RWPE2 (cell line): Measurements from ENCODE around the gene FAU.

Experiments
- ATAC-seq: fragments of 200-7000 bp; cut with Tn5 transposase; 3 replicates; pipeline ENCODE4 v1.9.1; 2021; ENCODE audit warnings: low read depth
- DNase-seq: peaks from one replicate; pipeline ENCODE4 v3.0.0-alpha.2; 2020; ENCODE audit warnings: low spot score
- H3K27ac ChIP-seq: fragments of 450-650 bp; 2 replicates; pipeline ENCODE4 v1.5.1; 2017; ENCODE audit warnings: mild to moderate bottlenecking; ENCODE audit not compliant: poor library complexity, severe bottlenecking
- H3K27me3 ChIP-seq: fragments of 250-450 bp; sonication (Bioruptor Pico); 2 replicates; pipeline ENCODE4 v1.5.1; 2021; ENCODE audit warnings: mild to moderate bottlenecking, moderate library complexity; ENCODE audit not compliant: insufficient read depth, poor library complexity, severe bottlenecking
- H3K36me3 ChIP-seq: fragments of 250-450 bp; sonication (Bioruptor Pico); 2 replicates; pipeline ENCODE4 v1.5.1; 2020; ENCODE audit warnings: low read depth, mild to moderate bottlenecking, moderate library complexity
- H3K4me1 ChIP-seq: fragments of 250-450 bp; sonication (Bioruptor Pico); 2 replicates; pipeline ENCODE4 v1.5.1; 2021; ENCODE audit warnings: mild to moderate bottlenecking, moderate library complexity; ENCODE audit not compliant: insufficient read depth, poor library complexity, severe bottlenecking
- H3K4me3 ChIP-seq: fragments of 250-450 bp; sonication (Bioruptor Pico); 2 replicates; pipeline ENCODE4 v1.5.1; 2021; ENCODE audit warnings: mild to moderate bottlenecking, moderate library complexity; ENCODE audit not compliant: severe bottlenecking
- H3K9me3 ChIP-seq: fragments of 250-450 bp; sonication (Bioruptor Pico); 2 replicates; pipeline ENCODE4 v1.5.1; 2021; ENCODE audit warnings: mild to moderate bottlenecking, moderate library complexity; ENCODE audit not compliant: severe bottlenecking
- TF ChIP-seq, protein P1 (sequence below): fragments of 450-650 bp; IDR thresholded peaks from one replicate; pipeline ENCODE4 v1.5.1; 2017; ENCODE audit warnings: mild to moderate bottlenecking, moderate library complexity; ENCODE audit not compliant: poor library complexity, severe bottlenecking

Gene FAU

DNA sequence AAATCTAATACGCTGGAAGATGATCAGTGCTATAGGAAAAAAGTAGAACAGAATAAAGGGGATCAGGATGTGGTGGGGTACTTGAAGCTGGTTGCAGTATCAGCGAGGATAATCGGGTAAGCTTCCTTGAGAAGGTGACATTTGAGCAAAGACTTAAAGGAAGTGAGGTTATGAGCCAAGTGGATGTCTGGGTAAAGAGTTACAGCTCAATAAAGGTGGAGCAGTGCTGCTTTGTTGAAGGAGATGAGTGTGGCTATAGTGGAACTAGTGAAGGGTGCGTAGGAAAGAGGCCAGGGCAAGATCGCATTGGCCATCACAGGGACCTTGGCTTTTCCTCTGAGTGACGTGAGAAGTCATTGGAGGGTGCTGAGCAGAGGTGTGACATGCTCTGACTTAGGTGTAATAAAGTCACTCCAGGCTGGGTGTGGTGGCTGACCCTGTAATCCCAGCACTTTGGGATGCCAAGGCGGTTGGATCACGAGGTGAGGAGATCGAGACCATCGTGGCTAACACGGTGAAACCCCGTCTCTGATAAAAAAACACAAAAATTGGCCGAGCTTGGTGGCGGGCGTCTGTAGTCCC, 14.7 kb upstream of the FAU start:
- Histone ChIP-seq H3K27ac (no peak overlapping the region), H3K4me3 (no peak overlapping the region), H3K27me3 (no peaks in the 10 kb centered on the region), H3K4me1 (peaks cover 6% of the 10 kb centered on the region), H3K9me3 (no peaks in the 10 kb centered on the region), H3K36me3 (peaks cover 15% of the 10 kb centered on the region)
- no peak for ATAC-seq
- TF ChIP-seq, protein P1, sequence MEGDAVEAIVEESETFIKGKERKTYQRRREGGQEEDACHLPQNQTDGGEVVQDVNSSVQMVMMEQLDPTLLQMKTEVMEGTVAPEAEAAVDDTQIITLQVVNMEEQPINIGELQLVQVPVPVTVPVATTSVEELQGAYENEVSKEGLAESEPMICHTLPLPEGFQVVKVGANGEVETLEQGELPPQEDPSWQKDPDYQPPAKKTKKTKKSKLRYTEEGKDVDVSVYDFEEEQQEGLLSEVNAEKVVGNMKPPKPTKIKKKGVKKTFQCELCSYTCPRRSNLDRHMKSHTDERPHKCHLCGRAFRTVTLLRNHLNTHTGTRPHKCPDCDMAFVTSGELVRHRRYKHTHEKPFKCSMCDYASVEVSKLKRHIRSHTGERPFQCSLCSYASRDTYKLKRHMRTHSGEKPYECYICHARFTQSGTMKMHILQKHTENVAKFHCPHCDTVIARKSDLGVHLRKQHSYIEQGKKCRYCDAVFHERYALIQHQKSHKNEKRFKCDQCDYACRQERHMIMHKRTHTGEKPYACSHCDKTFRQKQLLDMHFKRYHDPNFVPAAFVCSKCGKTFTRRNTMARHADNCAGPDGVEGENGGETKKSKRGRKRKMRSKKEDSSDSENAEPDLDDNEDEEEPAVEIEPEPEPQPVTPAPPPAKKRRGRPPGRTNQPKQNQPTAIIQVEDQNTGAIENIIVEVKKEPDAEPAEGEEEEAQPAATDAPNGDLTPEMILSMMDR, result no peak
- no peak for DNase-seq

DNA sequence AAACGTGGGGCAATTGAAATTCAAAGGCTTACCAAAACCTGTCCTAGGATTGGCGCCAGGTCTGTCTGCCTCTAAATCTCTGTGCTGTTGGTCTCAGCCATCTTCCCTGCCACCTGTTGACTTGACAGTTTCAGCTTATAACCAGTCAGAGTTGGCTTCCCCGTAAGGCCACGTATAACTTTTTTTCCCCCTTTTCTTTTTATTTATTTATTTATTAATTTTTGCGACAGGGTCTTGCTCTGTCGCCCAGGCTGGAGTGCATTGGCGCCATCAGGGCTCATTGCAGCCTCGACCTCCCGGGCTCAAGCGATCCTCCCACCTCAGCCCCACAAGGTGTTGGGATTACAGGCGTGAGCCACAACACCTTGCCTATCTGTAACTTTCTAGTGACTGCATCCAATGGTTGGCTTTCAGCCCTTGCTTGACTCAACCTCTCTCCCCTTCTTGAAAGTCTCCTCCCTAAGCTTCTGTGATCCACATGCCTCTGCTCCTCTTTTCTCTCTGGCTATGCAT, 13.8 kb upstream of the FAU start:
- ATAC-seq (no peak), DNase-seq (no peak)
- H3K4me3 ChIP-seq, result peak overlapping the region; percentile 69
- H3K9me3 ChIP-seq, result no peaks in the 10 kb centered on the region
- peak overlapping the region; percentile 88 for H3K27ac ChIP-seq
- H3K36me3 ChIP-seq, result peaks cover 24% of the 10 kb centered on the region
- TF ChIP-seq, protein P1, result no peak
- peaks cover 6% of the 10 kb centered on the region for H3K4me1 ChIP-seq
- no peaks in the 10 kb centered on the region for H3K27me3 ChIP-seq

DNA sequence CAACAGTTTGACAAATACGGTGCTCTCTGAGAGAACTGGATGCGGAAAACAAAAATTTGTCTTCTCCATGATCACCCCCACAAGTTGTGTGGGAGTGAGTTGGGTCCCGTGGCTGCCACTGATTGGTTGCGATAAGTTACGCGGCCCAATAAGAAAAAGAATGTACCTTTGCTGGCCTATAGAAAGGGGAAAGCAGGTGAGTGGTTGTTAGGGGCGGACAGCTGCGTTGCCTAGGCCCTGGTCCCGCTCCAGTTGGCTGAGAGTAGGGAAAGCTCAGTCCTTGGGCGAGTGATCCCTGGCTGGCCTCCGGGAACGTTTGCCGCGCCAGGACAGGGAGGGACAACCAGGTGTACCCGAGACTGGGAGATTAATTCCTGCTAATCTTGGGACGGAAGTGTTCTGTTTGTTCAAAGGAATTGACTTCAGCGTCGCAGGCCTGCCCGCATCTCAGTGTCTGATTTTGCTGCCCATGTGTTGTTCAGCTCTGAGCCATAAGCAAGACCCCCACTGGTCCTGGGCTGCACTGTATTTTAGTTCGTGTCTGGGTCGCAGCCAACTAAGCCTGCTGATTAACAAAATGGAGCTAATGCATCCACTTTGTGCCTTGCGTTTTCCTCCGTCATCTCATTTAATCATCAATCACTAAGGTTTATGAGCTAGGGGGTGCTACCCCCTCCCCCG, 13.2 kb upstream of the FAU start:
- Histone ChIP-seq H3K27ac (peak overlapping the region; percentile 88), H3K9me3 (no peaks in the 10 kb centered on the region), H3K36me3 (peaks cover 26% of the 10 kb centered on the region), H3K27me3 (no peaks in the 10 kb centered on the region), H3K4me3 (peak overlapping the region; percentile 69), H3K4me1 (peaks cover 6% of the 10 kb centered on the region)
- DNase-seq (peak; percentile 92), ATAC-seq (peak; percentile 93)
- TF ChIP-seq, protein P1, result no peak

DNA sequence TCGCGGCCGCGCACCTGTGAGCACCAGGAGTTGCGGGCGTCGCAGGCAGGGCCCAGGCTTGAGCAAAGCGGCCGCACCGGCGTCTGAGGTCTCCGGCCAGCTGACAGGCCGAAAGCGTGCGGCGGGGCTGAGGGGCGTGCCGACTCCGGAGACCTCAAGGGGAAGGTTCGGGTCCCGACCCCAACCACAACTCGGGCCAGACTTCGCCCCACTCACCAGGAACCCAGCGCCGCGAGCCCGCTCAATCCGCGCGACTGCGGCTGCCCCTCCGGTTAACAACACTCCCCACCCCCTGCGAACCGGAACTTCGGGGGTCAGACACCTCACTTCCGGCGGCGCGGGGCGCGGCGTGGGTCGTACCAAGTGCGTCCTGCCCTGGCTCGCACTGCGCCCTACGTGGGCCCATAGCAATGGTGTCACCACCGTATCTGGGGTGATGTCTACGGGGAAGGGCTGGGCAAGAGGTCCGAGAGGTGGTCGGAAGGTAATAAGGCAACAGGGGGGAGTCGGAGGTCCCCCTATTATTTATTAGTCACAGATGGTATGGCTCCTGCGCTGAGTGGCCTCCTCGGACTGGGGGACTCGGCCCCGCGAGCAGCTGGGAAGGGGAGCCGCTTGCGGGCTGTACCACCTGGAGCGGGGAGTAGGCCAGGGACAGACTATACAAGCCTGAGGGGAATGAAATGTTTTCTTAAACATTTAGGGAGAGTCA, 12.5 kb upstream of the FAU start, which contains the start of gene SYVN1:
SYVN1 (minus strand) TSS at position 280 of the 712 bp plus-strand sequence. CDS start 918 bp downstream, outside the sequence.
- Histone ChIP-seq H3K9me3 (no peaks in the 10 kb centered on the region), H3K4me1 (peaks cover 6% of the 10 kb centered on the region), H3K27ac (peak within 1 kb of the TSS; percentile 88), H3K4me3 (peak within 1 kb of the TSS; percentile 69), H3K36me3 (peaks cover 33% of the 10 kb centered on the region), H3K27me3 (no peaks in the 10 kb centered on the region)
- peak; percentile 71 for ATAC-seq
- peak; percentile 94 for DNase-seq
- TF ChIP-seq, protein P1, result no peak
